ENCODE data around the gene KCND3.

The KCND3 gene

GRCh38 chr1:111737216-111738132, 252.0 kb downstream of the KCND3 start:
- no peak for DNase-seq

DNA sequence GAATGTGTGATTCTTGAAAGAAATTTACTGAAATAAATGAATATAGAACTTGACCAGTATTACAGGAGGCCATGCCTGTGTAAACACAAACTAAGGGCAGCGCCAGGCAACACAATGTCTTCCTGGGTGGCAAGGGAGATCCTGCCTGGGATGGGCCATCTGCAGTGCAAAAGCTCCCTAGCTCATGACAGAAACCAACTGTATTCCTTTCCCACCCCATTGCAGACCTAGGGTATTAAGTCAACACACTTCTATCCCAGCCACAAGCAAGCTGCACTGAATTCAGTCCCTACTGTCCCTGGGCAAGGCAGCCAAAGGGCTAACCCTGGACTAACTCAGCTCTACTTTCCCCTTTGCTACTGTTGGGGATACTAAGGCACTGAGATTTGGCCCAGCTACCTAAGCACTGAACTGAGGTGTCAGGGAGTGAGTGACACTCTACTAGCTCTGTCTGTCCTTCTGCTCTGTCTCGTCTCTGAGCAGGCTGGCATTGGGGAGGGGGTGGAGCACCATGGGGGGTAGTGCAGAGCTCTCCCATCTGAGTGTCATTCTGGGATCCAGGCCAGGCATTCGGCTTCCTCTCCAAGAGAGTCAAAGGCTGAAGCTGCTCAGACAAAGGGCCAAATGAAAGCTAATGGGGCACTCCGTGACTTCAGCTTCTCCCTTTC, 252.8 kb downstream of the KCND3 start:
- peak; percentile 21 for DNase-seq

DNA sequence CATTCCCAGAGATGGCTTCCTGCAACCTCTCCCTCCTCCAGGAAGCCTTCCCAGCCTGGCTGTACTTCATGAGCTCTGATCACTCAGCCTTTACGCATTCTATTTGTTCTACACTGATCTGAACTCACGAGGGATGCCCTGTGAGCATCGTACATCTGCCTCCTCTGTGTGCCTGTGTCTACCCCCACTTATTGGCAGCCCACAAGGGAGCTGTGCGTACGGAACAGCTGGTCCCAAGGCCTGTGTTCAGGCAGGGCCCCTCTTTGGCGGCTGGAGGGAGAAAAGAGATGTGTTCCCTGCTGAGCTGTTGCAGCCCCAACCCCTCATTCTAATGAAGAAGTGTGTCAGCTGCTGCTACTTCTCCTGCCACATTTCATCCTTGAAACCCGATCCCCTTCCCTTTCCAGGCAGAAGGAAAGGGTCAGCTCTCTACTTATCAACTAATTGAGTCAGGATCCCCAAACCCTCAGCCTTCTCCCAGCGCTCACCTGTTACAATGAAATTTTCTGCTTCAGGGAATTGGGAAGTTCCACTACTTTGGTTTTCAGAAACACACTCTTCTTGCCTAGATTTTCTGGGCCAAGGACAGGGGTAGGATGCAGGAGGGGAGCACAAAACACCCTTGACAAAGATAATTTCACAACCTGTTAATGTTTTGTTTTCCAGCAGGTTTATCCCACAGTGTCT, 253.5 kb downstream of the KCND3 start:
- DNase-seq, result peak; percentile 92

DNA sequence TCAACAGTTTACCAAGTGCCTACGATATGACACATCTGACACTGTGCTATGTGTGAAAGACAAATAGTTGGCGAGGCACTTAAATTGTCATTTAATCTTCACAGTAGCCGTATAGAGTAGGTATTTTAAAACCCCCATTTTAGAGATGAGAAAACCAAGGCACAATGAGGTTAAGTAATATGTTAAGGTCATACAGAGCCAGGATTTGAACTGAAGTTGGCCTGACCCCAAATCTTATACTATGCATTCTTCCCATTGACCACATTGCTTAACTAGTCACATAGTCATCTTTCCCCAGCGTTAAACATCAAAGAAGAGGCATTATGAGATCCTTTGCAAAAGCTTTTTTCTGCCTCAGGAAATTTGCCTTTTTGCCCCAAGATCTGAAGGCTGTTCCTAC, 254.1 kb downstream of the KCND3 start:
- no peak for DNase-seq

- DNase-seq, result no peak
These were observed 254.6 kb downstream of the KCND3 start for GRCh38 chr1:111734856-111735255.

DNA sequence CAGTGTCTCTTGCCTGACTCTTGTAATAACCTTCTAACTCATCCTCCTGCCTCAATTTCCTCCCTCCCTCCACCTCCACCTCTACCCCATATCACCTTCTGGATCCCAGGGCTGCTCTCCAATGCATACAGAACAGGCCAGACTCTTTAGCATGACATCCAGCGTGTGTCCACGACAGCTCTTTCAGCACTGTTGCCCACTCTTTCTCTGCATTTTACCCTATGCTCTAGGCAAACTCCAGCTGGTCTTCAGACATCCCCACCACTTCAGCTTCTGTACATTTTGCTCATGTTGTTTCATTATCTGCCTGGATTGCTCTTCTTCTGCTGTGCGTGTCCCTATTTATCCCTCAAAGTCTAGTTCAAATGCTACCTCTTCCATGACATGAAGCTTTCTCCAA, 255.0 kb downstream of the KCND3 start:
- no peak for DNase-seq

DNA sequence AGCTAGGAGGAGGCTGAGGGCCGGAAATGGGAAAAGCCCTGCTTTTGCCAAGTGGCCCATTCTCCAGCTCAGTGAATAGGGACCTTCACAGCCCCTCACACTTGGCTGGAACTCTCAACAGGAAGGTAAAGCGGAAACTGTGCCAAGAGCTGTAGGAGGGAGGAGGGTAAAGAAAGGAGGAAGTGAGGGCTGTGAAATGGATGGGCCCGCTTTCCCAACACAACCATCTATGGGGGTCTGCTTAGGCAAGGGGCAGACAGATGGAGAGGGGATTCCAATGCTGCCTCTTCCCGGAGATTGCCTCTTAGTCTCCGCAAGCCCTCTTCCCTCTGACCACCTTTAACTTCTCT, 255.5 kb downstream of the KCND3 start:
- DNase-seq, result no peak

DNA sequence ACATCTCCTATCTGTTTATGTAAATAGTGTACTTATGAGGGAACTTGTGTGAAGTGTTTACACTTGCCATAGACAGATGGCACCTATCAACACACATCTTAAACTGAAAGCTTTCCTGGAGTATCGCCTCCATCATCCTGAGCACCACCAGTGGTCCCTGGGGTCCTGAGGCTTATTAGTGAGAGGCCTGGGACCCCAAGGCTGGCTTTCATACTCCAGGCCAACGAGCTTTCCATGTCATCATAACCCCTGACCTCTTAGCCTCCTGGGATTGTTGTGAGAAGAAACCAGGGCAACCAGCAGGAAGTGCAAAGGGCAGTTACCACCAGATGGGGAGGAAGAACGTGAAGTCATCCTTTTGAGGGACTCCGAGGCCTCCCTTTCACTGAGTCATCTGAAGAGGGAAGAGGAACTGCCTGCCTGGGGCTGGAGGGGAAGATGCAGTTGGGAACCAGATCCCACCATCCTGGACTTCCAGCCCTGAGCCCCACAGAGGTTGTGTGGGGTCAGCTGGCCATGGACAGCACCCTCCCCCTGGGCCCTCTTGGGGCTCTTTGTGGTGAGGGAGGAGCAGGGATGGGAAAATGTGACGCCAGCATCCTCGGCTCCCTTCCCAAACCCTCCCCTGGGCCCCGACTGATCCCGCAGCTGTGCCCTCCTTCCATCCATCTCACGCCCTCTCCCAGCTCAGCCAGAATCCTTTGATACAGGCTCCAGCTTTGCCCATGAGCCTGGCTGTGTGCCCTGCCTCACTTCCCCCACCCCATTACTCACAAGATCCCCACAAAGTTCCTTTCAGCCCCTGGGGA, 256.1 kb downstream of the KCND3 start:
- DNase-seq, result peak; percentile 55

GRCh38 chr1:111732718-111733117, 256.8 kb downstream of the KCND3 start:
- no peak for DNase-seq

DNA sequence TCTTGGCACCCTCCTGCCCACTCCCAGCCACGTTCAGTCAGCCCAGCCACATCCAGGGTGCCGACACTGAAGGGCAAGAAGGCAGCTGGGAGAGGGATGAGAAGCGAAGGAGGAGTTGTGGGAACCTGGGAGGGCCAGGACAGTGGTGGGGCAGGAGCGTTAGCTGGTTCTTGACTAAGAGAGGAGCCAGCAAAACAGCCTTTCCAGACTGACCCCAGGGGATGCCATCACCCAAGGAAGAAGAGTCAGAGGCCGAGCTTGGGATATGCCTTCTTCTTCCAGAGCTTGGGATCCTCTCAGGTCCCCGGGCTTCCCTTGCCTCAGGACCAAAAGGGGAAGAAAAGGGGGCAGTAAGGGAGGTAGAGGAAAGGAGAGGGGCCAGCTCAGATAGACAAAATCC, 257.5 kb downstream of the KCND3 start:
- no peak for DNase-seq

GRCh38 chr1:111730706-111731105, 258.8 kb downstream of the KCND3 start:
- no peak for DNase-seq

- no peak for DNase-seq
These were observed 259.4 kb downstream of the KCND3 start for GRCh38 chr1:111729946-111730681.

DNA sequence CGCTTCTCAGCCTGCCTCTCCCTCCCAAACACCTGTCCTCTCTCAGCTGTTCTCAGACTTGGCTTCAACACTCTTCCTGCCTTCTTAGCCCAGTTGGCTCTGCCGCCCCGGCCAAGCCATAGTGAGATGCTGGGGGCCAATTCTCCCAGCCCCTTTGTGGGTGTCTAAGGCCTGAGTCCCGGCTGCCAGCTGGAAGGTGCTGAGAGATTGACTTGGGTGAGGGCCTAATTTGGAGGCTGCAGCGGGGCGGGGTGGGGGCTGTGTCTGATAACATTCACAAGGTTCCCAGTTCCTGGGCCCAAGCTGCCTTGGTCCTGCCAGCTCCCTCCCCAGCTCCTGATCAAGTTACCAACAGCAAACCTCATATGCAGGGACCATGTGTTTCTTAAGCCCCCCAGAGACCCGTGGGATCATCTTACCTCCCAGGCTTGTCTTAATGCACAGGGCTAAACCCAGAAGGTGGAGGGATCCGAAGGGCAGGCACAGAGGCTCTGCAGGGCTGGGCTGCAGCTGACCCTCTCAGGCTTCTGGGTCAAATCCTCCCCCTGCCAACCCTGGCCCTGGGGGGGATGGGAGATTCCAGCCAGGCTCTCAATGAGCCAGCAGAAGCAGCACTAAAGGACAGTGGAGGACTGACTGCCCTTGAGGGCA, 260.1 kb downstream of the KCND3 start:
- peak; percentile 81 for DNase-seq

- DNase-seq, result no peak
These were observed 262.4 kb downstream of the KCND3 start for GRCh38 chr1:111727056-111727455.

GRCh38 chr1:111725192-111725591, 264.3 kb downstream of the KCND3 start:
- DNase-seq, result no peak

DNA sequence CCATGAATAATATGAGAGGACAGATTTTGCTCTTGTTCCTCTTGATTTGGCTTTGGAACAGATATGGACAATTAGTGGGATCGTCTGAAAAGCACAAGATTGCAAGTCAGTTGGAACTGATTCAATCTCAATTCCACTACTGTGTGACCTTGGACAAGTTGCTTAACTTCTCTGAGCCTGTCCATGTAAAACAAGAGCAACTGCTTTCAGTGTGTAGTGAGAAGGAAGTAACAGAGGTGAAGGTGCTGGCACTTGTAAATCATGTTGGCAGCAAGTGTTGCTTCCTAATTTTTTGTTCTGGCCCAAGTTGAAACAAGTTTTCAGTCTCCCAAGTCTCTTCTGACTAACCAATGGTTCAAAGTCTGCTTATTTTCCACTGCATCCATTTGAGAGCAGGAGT, 265.6 kb downstream of the KCND3 start:
- no peak for DNase-seq

- no peak for DNase-seq
These were observed 266.2 kb downstream of the KCND3 start for GRCh38 chr1:111723091-111723806.

DNA sequence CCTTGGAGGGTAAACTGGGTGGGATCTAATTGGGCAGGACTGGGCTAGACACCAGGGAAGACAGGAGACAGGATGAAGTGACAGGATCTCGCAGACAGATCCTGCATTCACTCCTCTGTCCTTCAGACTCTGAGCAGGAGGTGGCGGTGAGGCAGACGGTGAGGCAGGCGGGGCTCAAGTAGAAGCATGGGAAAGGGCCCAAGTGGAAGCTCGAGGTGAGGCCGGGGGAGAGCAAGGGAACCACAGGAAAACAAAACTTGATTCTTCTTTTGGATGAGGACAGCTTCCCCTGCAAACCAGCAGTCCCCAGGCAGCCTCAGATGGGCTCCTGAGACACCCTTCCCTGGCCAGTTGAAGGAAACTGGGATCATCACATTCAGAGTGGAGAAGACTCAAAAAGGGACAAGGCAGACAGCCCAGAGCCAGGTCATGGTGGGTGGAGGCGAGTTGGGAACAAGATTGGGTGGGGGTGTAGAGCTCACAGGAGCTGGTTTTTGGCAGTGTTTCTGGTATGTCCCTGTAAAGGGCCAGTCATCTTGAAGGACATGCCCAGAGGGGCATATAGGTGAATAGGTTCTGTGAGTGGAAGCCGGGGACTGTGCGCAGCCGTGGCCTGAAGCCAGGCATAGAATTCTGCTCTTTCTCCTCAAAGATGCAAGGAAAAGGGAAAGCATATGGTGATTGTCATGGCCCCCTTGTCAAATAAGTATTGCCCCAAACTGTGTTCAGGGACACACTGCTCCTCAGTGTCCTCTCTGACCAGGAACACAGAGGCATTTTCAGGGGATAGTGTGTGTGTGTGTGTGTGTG, 268.3 kb downstream of the KCND3 start:
- no peak for DNase-seq

All from NCI-H2171 (cell line).